Keratinocyte (primary cell): ENCODE measurements around the gene PRAMEF8.
"Not testable (repeated sequence)": the region's sequence is repeated elsewhere in the genome, so short reads cannot be mapped to it uniquely, and the experiment has no call there.

Experiments used
- EZH2 ChIP-seq: IDR thresholded peaks from one replicate; pipeline ENCODE4 v1.6.1; 2012; ENCODE audit warnings: inconsistent platforms, mild to moderate bottlenecking, low read length, moderate library complexity
- TF ChIP-seq, protein P1 (sequence below), 3 experiments: IDR thresholded peaks in 1 of 3; conservative IDR thresholded peaks in 1 of 3; optimal IDR thresholded peaks in 1 of 3; 2 replicates in 2 of 3; 3 replicates in 1 of 3; pipeline versions ENCODE3 to v1.5.1; 2011; ENCODE audit warnings: low read length in 3 of 3, mild to moderate bottlenecking in 3 of 3, moderate library complexity in 2 of 3, control low read depth in 1 of 3, inconsistent platforms in 1 of 3; ENCODE audit not compliant: insufficient read depth in 2 of 3; ENCODE audit errors: extremely low read depth in 1 of 3

DNA sequence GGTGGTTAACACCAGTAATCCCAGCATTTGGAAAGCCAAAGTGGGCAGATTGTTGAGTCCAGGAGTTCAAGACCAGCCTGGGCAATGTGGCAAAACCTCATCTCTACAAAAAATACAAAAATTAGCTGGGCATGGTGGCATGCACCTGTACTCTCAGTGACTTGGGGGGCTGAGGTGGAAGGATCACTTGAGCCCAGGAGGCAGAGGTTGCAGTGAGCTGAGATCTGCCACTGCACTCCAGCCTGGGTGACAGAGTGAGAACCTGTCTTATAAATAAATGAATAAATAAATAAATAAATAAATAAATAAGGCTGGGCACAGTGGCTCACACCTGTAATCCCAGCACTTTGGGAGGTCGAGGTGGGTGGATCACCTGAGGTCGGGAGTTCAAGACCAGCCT is 52.9 kb downstream of the PRAMEF8 start:
- TF ChIP-seq, protein P1, sequence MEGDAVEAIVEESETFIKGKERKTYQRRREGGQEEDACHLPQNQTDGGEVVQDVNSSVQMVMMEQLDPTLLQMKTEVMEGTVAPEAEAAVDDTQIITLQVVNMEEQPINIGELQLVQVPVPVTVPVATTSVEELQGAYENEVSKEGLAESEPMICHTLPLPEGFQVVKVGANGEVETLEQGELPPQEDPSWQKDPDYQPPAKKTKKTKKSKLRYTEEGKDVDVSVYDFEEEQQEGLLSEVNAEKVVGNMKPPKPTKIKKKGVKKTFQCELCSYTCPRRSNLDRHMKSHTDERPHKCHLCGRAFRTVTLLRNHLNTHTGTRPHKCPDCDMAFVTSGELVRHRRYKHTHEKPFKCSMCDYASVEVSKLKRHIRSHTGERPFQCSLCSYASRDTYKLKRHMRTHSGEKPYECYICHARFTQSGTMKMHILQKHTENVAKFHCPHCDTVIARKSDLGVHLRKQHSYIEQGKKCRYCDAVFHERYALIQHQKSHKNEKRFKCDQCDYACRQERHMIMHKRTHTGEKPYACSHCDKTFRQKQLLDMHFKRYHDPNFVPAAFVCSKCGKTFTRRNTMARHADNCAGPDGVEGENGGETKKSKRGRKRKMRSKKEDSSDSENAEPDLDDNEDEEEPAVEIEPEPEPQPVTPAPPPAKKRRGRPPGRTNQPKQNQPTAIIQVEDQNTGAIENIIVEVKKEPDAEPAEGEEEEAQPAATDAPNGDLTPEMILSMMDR (optimal IDR thresholded peaks at IDR 0.05 in 1 of 3, IDR thresholded peaks at IDR 0.05 in 1 of 3, conservative IDR thresholded peaks at IDR 0.05 in 1 of 3; ENCODE audit: extremely low read depth in 1 of 3, insufficient read depth in 2 of 3, low read length in 3 of 3) = not testable (repeated sequence)
- TF ChIP-seq EZH2 = not testable (repeated sequence)
